HG02571 (cell line): Measurements from ENCODE around the gene SAMD11.
"Not testable (repeated sequence)": the region's sequence is repeated elsewhere in the genome, so short reads cannot be mapped to it uniquely, and the experiment has no call there.

ENCODE experiments used
- ATAC-seq: cut with Tn5 transposase; IDR thresholded peaks from one replicate; pipeline ENCODE4 v1.9.1; 2021; ENCODE audit warnings: mild to moderate bottlenecking, moderate library complexity; ENCODE audit not compliant: unreplicated experiment

SAMD11 gene, protein sequence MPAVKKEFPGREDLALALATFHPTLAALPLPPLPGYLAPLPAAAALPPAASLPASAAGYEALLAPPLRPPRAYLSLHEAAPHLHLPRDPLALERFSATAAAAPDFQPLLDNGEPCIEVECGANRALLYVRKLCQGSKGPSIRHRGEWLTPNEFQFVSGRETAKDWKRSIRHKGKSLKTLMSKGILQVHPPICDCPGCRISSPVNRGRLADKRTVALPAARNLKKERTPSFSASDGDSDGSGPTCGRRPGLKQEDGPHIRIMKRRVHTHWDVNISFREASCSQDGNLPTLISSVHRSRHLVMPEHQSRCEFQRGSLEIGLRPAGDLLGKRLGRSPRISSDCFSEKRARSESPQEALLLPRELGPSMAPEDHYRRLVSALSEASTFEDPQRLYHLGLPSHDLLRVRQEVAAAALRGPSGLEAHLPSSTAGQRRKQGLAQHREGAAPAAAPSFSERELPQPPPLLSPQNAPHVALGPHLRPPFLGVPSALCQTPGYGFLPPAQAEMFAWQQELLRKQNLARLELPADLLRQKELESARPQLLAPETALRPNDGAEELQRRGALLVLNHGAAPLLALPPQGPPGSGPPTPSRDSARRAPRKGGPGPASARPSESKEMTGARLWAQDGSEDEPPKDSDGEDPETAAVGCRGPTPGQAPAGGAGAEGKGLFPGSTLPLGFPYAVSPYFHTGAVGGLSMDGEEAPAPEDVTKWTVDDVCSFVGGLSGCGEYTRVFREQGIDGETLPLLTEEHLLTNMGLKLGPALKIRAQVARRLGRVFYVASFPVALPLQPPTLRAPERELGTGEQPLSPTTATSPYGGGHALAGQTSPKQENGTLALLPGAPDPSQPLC

DNA sequence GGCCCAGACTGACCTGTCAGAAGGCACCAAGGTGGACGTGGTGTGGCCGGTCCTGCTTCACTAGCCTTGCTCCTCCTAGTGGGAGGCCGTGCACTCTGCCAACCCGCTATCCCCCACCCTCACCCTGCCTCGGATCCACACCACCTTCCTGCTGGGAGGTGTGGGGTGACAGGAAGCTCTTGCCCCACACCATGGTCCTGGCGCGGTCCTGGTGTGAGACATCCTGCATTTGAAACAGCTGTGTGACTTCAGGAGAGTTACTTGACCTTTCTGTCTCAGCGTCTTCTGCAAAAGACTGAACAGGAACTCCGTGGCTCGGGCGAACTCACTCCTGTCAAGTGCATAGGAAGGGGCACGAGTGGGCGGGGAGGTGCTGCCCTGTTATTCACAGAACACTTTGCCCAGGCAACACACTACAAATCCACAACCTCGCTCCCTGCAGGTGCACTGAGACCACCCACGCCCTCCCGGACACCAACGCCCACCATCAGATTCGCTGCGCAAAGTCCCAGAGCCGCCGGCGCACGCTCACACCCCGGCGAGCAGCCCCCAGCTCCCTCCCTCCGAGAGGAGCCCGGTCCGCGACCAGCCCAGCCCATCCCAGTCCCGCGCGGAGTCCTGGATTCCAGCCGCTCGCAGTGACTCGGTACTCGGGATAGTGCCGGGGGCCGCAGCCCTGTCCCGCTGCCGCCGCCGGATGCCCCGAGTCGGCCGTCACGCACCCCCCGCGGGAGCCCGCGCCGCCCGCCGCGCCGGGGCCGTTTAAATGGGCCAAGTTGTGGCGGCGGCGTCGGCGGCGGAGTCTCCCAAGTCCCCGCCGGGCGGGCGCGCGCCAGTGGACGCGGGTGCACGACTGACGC is at the start of gene SAMD11:
Gene SAMD11 (plus strand): TSS at position 793 of the 860 bp plus-strand sequence. CDS start 509 bp downstream, outside the sequence.
- ATAC-seq = no peak

DNA sequence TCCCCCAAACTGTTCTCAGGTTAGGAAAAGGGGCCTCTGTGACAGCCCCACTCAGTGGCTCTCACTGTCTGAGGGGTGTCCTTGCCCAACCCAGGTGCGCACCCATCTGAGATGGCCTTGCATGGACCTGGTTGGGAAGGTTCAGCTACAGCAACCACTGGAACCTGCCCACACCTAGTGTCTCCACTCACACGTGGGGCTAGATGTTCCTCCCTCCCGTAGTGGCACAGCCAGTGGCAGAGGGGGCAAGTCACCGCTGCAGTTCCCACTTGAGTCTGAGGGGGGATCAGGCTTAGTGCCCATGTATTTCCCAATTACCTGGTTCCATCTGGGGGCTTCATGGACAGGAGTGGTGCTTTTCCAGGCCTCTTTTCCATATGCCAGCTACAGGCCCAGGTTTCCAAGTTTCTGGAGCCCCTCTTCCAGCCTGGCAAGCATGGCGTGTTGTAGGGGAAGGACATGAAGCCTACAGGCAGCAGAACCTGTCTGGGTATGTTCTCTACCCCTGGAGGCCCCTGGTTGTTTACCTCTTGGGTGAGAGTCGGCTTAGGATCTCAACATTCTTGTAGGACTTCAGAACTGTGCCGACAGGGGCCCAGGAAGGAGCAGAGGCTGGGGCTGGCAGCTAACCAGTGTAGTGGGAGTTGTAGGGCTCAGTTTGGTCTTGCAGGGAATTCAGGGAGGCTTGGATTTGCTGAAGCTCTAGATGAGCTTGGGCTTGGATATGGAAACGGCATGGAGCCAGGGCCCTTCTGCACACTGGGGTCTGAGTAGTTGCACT is 47.1 kb upstream of the SAMD11 start:
- ATAC-seq = not testable (repeated sequence)

GRCh38 chr1:877209-877986 is 46.3 kb upstream of the SAMD11 start:
- ATAC-seq = not testable (repeated sequence)

DNA sequence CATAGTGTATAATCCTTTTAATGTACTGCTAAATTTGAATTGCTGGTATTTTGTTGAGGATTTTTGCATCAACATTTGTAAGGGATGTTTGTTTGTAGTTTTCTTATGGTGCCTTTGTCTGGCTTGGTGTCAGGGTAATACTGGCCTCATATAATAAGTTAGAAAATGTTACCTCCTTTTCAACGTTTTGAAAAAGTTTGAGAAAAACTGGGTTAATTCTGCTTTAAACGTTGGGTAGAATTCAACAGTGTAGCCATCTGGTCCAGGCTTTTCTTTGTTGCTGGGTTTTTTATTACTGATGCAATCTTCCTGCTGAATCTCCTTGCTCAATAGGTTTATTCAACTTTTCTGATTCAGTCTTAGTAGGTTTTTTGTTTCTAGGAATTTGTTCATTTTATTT is 43.2 kb upstream of the SAMD11 start:
- ATAC-seq = not testable (repeated sequence)

GRCh38 chr1:880915-881314 is 42.8 kb upstream of the SAMD11 start:
- ATAC-seq = not testable (repeated sequence)

DNA sequence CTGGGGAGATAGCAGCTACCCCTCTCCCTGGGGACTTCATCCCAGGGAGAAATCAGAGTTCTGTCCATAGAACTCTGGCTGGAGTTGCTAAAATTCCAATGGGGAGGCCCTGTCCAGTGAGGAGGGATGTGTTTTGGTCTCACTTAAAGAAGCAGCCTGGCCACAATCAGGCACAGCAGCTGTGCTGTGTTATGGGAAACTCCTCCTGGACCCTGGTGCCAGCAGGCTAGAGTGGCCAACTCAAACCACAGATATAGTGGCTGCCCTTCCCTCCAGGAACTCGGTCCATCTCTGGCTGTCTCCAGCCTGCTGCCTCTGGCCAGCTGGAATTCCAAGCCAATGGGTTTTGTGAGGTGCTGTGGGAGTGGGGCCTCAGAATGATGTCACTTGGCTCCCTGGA is 37.4 kb upstream of the SAMD11 start:
- ATAC-seq = no peak

GRCh38 chr1:886760-887159 is 37.0 kb upstream of the SAMD11 start:
- ATAC-seq = no peak

GRCh38 chr1:888297-888696 is 35.4 kb upstream of the SAMD11 start:
- no peak for ATAC-seq

- not testable (repeated sequence) for ATAC-seq
These were observed 33.9 kb upstream of the SAMD11 start for GRCh38 chr1:889774-890173.

GRCh38 chr1:890234-890633 is 33.5 kb upstream of the SAMD11 start:
- ATAC-seq = not testable (repeated sequence)

DNA sequence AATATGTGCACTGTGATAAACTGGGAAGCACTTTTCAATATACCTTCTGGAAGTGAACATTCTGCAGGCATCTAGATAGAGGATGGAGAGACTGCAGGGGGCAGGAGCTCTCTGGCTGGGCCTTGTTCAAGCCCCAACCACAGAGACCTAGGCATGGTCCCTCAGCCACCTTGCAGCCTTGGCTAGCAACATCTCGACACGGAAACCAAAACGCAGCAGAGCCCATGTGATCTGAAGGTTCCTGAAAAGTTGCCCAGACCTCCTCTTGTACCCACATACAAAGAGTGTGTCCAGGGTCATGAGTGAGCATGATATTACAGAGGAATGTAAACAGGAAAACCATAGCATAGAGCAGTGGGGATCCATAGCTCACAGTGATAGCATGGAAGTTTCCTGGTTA is 33.1 kb upstream of the SAMD11 start:
- no peak for ATAC-seq

- ATAC-seq = no peak
These were observed 26.5 kb upstream of the SAMD11 start for GRCh38 chr1:897226-897625.

- ATAC-seq = not testable (repeated sequence)
These were observed 25.8 kb upstream of the SAMD11 start for GRCh38 chr1:897951-898350.

DNA sequence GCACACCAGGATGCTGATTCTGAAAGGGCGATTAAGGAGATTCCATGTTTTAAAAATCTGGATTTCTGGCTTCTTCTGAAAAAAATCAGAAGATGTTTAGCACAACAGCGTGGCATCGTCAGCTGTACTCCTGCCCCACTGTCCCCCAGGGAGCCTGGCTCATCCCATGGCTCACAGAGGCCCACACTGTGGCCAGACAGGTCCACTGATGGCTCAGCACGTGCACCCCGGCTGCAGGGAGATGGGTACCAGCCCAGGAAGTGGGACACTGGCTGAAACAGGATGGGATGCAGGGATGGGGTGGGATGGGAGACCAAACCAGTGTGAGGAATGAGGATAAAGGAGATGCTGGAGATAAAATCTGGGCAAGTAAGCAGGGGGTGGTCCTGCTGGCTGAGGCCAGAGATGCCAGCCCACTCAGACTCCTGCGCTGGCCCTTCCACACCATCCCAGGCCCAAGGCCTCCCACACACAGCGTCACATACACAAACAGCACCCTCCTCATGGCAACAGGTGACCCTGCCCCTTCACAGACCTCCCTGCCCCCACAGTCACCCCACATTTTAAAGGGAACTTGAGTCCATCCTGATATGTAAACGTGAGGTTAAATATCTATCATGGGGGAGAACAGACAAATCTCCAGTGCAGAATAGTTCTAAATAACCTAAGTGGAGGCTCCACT is 23.9 kb upstream of the SAMD11 start:
- ATAC-seq = no peak

DNA sequence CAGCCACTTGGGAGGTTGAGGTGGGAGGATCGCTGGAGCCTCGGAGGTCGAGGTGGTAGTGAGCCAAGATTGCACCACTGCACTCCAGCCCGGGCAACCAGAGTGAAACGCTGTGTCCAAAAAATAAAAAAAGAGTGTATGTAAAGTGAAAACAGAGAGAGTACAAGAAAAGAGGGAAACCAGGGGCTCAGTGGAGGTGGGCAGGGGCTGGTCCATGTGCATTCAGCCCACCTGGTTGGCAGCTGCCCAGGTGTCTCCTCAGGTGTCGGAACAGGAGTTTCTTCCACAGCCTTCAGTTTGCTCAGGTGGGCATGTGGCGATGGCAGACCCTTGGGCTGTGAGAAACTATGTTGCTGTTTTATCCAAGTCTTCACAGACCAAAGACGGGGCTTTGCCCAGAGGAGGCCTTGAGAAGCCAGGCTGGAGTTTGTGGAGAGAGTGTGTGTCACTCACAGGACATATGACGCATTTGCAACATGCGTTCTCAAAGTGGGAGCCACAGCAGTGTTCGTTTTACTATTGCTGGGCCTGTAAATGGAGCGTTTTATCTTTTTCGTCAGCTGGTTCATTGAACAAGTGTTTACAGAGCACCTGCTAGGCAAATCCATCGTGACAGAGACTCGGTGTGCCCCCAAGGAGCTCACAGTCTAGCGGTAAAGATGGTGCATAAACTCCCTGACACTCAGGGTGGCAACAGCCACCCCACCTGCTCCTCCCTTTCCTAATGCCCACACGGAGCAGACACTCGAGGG is 22.4 kb upstream of the SAMD11 start:
- no peak for ATAC-seq

DNA sequence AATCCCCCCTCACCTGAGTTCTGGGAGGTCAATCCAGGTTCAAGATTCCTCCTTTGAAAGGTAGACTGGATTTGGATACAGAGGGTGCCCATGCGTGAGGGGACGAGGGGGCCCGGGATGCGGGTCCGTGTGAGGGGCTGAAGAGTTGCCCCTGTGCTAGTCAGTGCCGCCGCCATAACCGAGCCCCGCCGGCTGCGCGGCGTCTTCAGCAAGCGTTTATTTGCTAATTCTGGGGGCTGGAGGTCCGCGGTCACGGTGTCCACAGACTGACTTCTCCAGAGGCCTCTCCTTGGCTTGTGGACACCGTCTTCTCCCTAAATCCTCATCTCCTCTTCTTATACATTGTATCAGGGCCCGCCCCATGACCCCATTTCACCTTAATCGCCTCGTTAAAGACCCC is 20.9 kb upstream of the SAMD11 start:
- no peak for ATAC-seq

GRCh38 chr1:903305-903704 is 20.4 kb upstream of the SAMD11 start:
- ATAC-seq = no peak

DNA sequence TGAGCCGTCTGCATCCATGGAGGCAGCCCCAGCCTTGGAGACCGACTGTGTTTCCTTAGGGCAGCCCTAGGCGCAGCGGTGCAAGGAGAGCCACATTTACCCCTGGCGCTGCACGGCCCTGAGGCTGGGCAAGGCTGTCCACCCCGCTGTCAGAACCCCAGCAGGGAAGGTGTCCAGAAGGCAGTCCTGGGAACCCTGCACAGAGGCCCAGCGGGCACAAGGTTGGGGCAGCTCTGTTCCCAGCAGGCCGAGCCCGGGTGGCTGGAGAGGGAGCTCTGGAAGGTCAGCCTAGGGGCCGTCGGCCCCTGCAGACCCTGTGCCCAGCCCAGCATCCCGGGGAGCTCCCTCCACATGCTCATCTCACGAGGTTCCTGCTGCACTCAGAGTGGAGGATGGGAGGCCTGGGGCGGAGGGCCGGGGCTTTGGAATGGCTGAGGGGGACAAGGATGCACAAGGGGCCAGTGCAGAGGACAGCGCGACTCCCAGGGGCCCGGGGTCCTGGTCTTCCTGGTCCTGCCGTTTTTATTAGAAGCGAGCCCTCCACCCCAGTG is 19.9 kb upstream of the SAMD11 start:
- no peak for ATAC-seq
